ENCODE results near the gene TWSG1. TPM values are rescaled to one million over a fixed set of nuclear protein-coding genes. Genes with fewer than 3 reads are reported as not detected.

Gene TWSG1
- total and polyA plus RNA-seq, 2 donors (not counting 3 experiments of a cell fraction or from before 2014, with no cell fraction given), result 52.4 to 57.4 TPM

DNA sequence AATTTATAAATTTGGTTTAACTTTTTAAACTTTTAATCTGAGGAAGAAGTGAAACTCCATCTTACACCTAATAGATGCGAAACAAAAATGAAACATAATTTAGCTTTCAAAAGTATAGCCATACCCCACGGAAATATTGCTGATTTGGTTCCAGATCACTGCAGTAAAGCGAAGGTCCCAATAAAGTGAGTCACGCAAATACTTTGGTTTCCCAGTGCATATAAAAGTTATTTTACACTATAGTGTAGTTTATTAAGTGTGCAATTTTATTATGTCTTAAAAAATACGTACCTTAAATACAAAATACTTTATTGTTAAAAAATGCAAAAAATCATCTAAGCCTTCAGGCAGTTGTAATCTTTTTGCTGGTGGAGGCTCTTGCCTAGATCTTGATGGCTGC, 55.1 kb downstream of the TWSG1 start:
- no peak for DNase-seq (ENCODE audit: low read depth, low spot score)
- intact Hi-C loops (cut with micrococcal nuclease) (no loop called here), dilution Hi-C loops (cut with MboI; ENCODE audit: extremely low pct_ligation_motif_present, low sequenced_read_pairs) (no loop called here)
- Histone ChIP-seq H3K4me3 (replicated peaks in 1 of 3; ENCODE audit: insufficient read depth in 1 of 3, low read depth in 1 of 3, low read length in 3 of 3) (no peak overlapping the region), H2AFZ (ENCODE audit: low read depth, low read length) (no peak overlapping the region), H3K27me3 (ENCODE audit: control insufficient read depth in 2 of 2, insufficient read depth in 2 of 2, low read length in 2 of 2) (no peaks in the 10 kb centered on the region), H3K4me2 (ENCODE audit: insufficient read depth, low read length) (no peak overlapping the region), H3K9me1 (replicated peaks; ENCODE audit: control insufficient read depth, extremely low read depth, insufficient read depth, low read length) (no peaks in the 10 kb centered on the region), H3K27ac (ENCODE audit: insufficient read depth, low read depth, low read length) (no peak overlapping the region), H3K9ac (replicated peaks; ENCODE audit: extremely low read depth, insufficient read depth, low read length) (no peak overlapping the region), H3K9me3 (replicated peaks; ENCODE audit: control insufficient read depth, insufficient read depth, low read length) (no peaks in the 10 kb centered on the region), H4K20me1 (replicated peaks; ENCODE audit: control insufficient read depth, extremely low read depth, insufficient read depth, low read length) (no peaks in the 10 kb centered on the region), H3K79me2 (ENCODE audit: control insufficient read depth, insufficient read depth, low read length) (no peaks in the 10 kb centered on the region), H3K36me3 (ENCODE audit: control insufficient read depth in 2 of 2, extremely low read depth in 1 of 2, insufficient read depth in 2 of 2, low read length in 2 of 2) (peaks cover 2% of the 10 kb centered on the region in 2 experiments), H3K4me1 (ENCODE audit: control insufficient read depth, extremely low read depth, insufficient read depth, low read length) (no peaks in the 10 kb centered on the region)
- CTCF ChIA-PET, result no interaction called here
- TF ChIP-seq, protein P1, sequence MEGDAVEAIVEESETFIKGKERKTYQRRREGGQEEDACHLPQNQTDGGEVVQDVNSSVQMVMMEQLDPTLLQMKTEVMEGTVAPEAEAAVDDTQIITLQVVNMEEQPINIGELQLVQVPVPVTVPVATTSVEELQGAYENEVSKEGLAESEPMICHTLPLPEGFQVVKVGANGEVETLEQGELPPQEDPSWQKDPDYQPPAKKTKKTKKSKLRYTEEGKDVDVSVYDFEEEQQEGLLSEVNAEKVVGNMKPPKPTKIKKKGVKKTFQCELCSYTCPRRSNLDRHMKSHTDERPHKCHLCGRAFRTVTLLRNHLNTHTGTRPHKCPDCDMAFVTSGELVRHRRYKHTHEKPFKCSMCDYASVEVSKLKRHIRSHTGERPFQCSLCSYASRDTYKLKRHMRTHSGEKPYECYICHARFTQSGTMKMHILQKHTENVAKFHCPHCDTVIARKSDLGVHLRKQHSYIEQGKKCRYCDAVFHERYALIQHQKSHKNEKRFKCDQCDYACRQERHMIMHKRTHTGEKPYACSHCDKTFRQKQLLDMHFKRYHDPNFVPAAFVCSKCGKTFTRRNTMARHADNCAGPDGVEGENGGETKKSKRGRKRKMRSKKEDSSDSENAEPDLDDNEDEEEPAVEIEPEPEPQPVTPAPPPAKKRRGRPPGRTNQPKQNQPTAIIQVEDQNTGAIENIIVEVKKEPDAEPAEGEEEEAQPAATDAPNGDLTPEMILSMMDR (IDR thresholded peaks at IDR 0.05; ENCODE audit: extremely low read depth in 1 of 2, insufficient read depth in 1 of 2, low read depth in 1 of 2, low read length in 2 of 2), result no peak
- TF ChIP-seq POLR2AphosphoS5 (IDR thresholded peaks at IDR 0.05; ENCODE audit: insufficient read depth, low read depth, low read length), result no peak
- TF ChIP-seq, protein P2, sequence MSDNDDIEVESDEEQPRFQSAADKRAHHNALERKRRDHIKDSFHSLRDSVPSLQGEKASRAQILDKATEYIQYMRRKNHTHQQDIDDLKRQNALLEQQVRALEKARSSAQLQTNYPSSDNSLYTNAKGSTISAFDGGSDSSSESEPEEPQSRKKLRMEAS (IDR thresholded peaks at IDR 0.05; ENCODE audit: insufficient read depth, insufficient read length), result no peak
- TF ChIP-seq EZH2 (IDR thresholded peaks at IDR 0.05; ENCODE audit: borderline replicate concordance, low read depth, low read length, severe bottlenecking), result no peak
- TF ChIP-seq GATA2 (IDR thresholded peaks at IDR 0.05; ENCODE audit: insufficient read depth, insufficient read length, low read depth, low read length), result no peak
- no peak for TF ChIP-seq FOS (IDR thresholded peaks at IDR 0.05; ENCODE audit: borderline replicate concordance, insufficient read depth, low read length)
- TF ChIP-seq JUN (IDR thresholded peaks at IDR 0.05; ENCODE audit: borderline replicate concordance, insufficient read depth, insufficient read length, low read depth), result no peak
- TF ChIP-seq POLR2A (IDR thresholded peaks at IDR 0.05; ENCODE audit: low read depth, low read length), result no peak
- TF ChIP-seq MYC (IDR thresholded peaks at IDR 0.05; ENCODE audit: low read depth, low read length), result no peak
- POLR2A ChIA-PET, result no interaction called here
- BruUV-seq (replicated peaks), result no TSS peak
- FAIRE-seq, result no peak
